T-cell (primary cell): Measurements from ENCODE around the gene MCUR1. TPM values are rescaled to one million over a fixed set of nuclear protein-coding genes. Genes with fewer than 3 reads are reported as not detected.
A peak's percentile ranks its signal among the peaks of the same experiment; 100 is the strongest.

Source experiments
- ATAC-seq, 4 experiments: fragments of 200-7000 bp in 3 of 4; fragments of 150-1000 bp in 1 of 4; cut with Tn5 transposase; replicated peaks in 1 of 4; 1 replicate in 3 of 4; 2 replicates in 1 of 4; pipeline ENCODE4 v1.10.0; 2021; ENCODE audit warnings: moderate library complexity in 3 of 4, mild to moderate bottlenecking in 2 of 4, moderate number of reproducible peaks in 1 of 4
- CTCF ChIA-PET, 2 donors: fragments of 300-600 bp; sonication (Branson Sonifier 250); formaldehyde crosslinking; loops; one replicate each; lab custom pipeline; 2022; ENCODE audit warnings: antibody characterized with exemption in 2 of 2; lab: Charles Lee
- POLR2A ChIA-PET, 2 donors: fragments of 300-600 bp; sonication (Branson Sonifier 250); formaldehyde crosslinking; loops; one replicate each; lab custom pipeline; 2022; ENCODE audit warnings: antibody characterized with exemption in 2 of 2; lab: Charles Lee
- DNase-seq, 35 experiments: peaks; one replicate each; pipeline versions ENCODE4 v3.0.0 to v3.0.0-alpha.2; 2013 to 2023
- H3K27ac ChIP-seq: one replicate; pipeline ENCODE4 v1.5.1; 2013; ENCODE audit warnings: low read length
- H3K27me3 ChIP-seq, 2 experiments: replicated peaks in 1 of 2; 1 replicate in 1 of 2; 2 replicates in 1 of 2; pipeline versions ENCODE4 v1.6.1 to v1.7.0; 2013; ENCODE audit warnings: low read length in 1 of 2, mixed read lengths in 1 of 2; ENCODE audit not compliant: control insufficient read depth in 2 of 2, insufficient read depth in 2 of 2; ENCODE audit errors: extremely low read depth in 1 of 2
- H3K36me3 ChIP-seq, 2 donors: 1 replicate in 1 of 2; 2 replicates in 1 of 2; pipeline versions ENCODE4 v1.6.1 to v1.7.0; 2013; ENCODE audit warnings: low read length in 1 of 2; ENCODE audit not compliant: control insufficient read depth in 2 of 2, insufficient read depth in 1 of 2; ENCODE audit errors: extremely low read depth in 1 of 2
- H3K4me1 ChIP-seq, 2 experiments: 1 replicate in 1 of 2; 2 replicates in 1 of 2; pipeline versions ENCODE4 v1.6.1 to v1.7.0; 2013; ENCODE audit warnings: low read length in 2 of 2, mixed read lengths in 1 of 2; ENCODE audit not compliant: insufficient read depth in 2 of 2, control insufficient read depth in 1 of 2; ENCODE audit errors: extremely low read depth in 1 of 2
- H3K4me3 ChIP-seq, 2 donors: 1 replicate in 1 of 2; 2 replicates in 1 of 2; pipeline versions ENCODE4 v1.5.1 to v1.7.0; 2013; ENCODE audit warnings: mild to moderate bottlenecking in 2 of 2, low read length in 1 of 2, moderate library complexity in 1 of 2; ENCODE audit not compliant: control insufficient read depth in 1 of 2; ENCODE audit errors: extremely low read depth in 1 of 2
- H3K9me3 ChIP-seq: 2 replicates; pipeline ENCODE4 v1.7.0; 2013
- H3K27ac Mint-ChIP-seq, 2 donors: one replicate each; pipeline ENCODE4 v1.8.0; 2020 to 2021; ENCODE audit warnings: mild to moderate bottlenecking in 2 of 2, mixed read lengths in 2 of 2
- H3K27me3 Mint-ChIP-seq, 2 donors: one replicate each; pipeline ENCODE4 v1.8.0; 2021 to 2022; ENCODE audit warnings: mixed read lengths in 2 of 2
- H3K36me3 Mint-ChIP-seq: one replicate; pipeline ENCODE4 v1.8.0; 2021; ENCODE audit warnings: mixed read lengths
- H3K4me1 Mint-ChIP-seq, 3 donors: one replicate each; pipeline ENCODE4 v1.8.0; 2020 to 2022; ENCODE audit warnings: mixed read lengths in 3 of 3, mild to moderate bottlenecking in 1 of 3
- H3K4me3 Mint-ChIP-seq, 3 donors: one replicate each; pipeline ENCODE4 v1.8.0; 2020 to 2022; ENCODE audit warnings: mild to moderate bottlenecking in 3 of 3, mixed read lengths in 3 of 3, moderate library complexity in 3 of 3
- H3K9me3 Mint-ChIP-seq, 3 donors: one replicate each; pipeline ENCODE4 v1.8.0; 2020 to 2022; ENCODE audit warnings: mixed read lengths in 3 of 3
- WGBS: methylation state at CpG from one replicate; pipeline ENCODE4 v1.1.5; 2013; ENCODE audit warnings: missing lambda C conversion rate; ENCODE audit not compliant: insufficient coverage; 5-methylcytosine and 5-hydroxymethylcytosine counted together
- total RNA-seq, 35 experiments: library from RNA in 6 of 35; stranded (reverse) in 6 of 35; fragments of 120-200 nt in 1 of 35; gene quantifications; one replicate each; pipeline versions ENCODE4 v1.2.1 to v1.2.4 and lab custom pipeline; 2013 to 2026

Gene MCUR1
- total RNA-seq, 5 donors from 2014 or later (not counting 1 experiment from before 2014, with no cell fraction given): 7.1 to 12.6 (median 9.3) TPM

GRCh38 chr6:13796781-13797180 is 17.6 kb downstream of the MCUR1 start:
- no peak for DNase-seq
- H3K27ac ChIP-seq: no peak overlapping the region
- WGBS: no CpG with 5 or more reads among the region's 1 CpG
- peaks cover 0 to 32% of the 10 kb centered on the region in 2 donors for H3K36me3 ChIP-seq
- Mint-ChIP-seq H3K36me3 (peaks cover 19% of the 10 kb centered on the region), H3K4me1 (peaks cover 2 to 8% (median 7%) of the 10 kb centered on the region in 3 donors), H3K9me3 (no peaks in the 10 kb centered on the region), H3K27ac (peak overlapping the region in 1 of 2 donors; percentile 28), H3K27me3 (no peaks in the 10 kb centered on the region), H3K4me3 (no peak overlapping the region)
- POLR2A ChIA-PET: no interaction called here
- no peak overlapping the region for H3K4me3 ChIP-seq
- no peaks in the 10 kb centered on the region for H3K9me3 ChIP-seq
- H3K27me3 ChIP-seq: no peaks in the 10 kb centered on the region
- ATAC-seq: no peak
- H3K4me1 ChIP-seq: no peaks in the 10 kb centered on the region
- CTCF ChIA-PET: interaction anchor here in 1 of 2 donors (2.2 to 3.0 kb wide), 3 partner anchors 222 to 270 kb away, joined by 8 to 18 read pairs (median 13); partner anchors contain the start of gene SIRT5

- DNase-seq (peak; percentile 56 to 89 (median 77)), ATAC-seq (peak; percentile 93 to 98 (median 96))
- Mint-ChIP-seq H3K36me3 (peaks cover 17% of the 10 kb centered on the region), H3K27ac (peak overlapping the region in 1 of 2 donors; percentile 12), H3K4me1 (peaks cover 2 to 8% (median 7%) of the 10 kb centered on the region in 3 donors), H3K9me3 (no peaks in the 10 kb centered on the region), H3K4me3 (no peak overlapping the region), H3K27me3 (no peaks in the 10 kb centered on the region)
- Histone ChIP-seq H3K4me1 (no peaks in the 10 kb centered on the region), H3K36me3 (peaks cover 4 to 20% of the 10 kb centered on the region in 2 donors), H3K9me3 (no peaks in the 10 kb centered on the region), H3K4me3 (no peak overlapping the region), H3K27ac (no peak overlapping the region), H3K27me3 (no peaks in the 10 kb centered on the region)
- ChIA-PET POLR2A (interaction anchor here (0.5 to 0.7 kb wide), 8 partner anchors 14 to 272 kb away, joined by 3 to 9 read pairs (median 4); partner anchors contain the start of gene RANBP9 (in 1 of the 2)), CTCF (interaction anchor here (0.5 to 3.0 kb wide), 41 partner anchors 10 to 1827 kb away, joined by 3 to 18 read pairs (median 4); partner anchors contain the start of genes NOL7 (in 2 of the 2) and SIRT5 (in 1 of the 2))
- 0% methylated on average over 3 of the region's 8 CpGs for WGBS
Observed at GRCh38 chr6:13795041-13795750, 19.2 kb downstream of the MCUR1 start.

GRCh38 chr6:13794184-13794583 is 20.2 kb downstream of the MCUR1 start:
- Histone ChIP-seq H3K4me1 (no peaks in the 10 kb centered on the region), H3K36me3 (peaks cover 4 to 24% of the 10 kb centered on the region in 2 donors), H3K27me3 (no peaks in the 10 kb centered on the region), H3K27ac (no peak overlapping the region), H3K4me3 (no peak overlapping the region), H3K9me3 (no peaks in the 10 kb centered on the region)
- WGBS: 82% methylated on average over 3 of the region's 5 CpGs
- Mint-ChIP-seq H3K4me3 (no peak overlapping the region), H3K36me3 (peaks cover 25% of the 10 kb centered on the region), H3K27me3 (no peaks in the 10 kb centered on the region), H3K4me1 (peaks cover 2 to 8% (median 7%) of the 10 kb centered on the region in 3 donors), H3K27ac (no peak overlapping the region), H3K9me3 (no peaks in the 10 kb centered on the region)
- DNase-seq: no peak
- POLR2A ChIA-PET: interaction anchor here in 1 of 2 donors (0.7 kb wide), 1 partner anchor 97 kb away, joined by 4 read pairs; no protein-coding TSS in a partner anchor
- ATAC-seq: no peak
- CTCF ChIA-PET: interaction anchor here (0.5 to 3.0 kb wide), 13 partner anchors 9 to 488 kb away, joined by 3 to 18 read pairs (median 3); partner anchors contain the start of gene NOL7 (in 2 of the 2)

- H3K4me1 Mint-ChIP-seq: peaks cover 0 to 5% (median 2%) of the 10 kb centered on the region in 3 donors
- no peaks in the 10 kb centered on the region for H3K27me3 Mint-ChIP-seq
- Histone ChIP-seq H3K27me3 (no peaks in the 10 kb centered on the region), H3K4me1 (no peaks in the 10 kb centered on the region), H3K4me3 (no peak overlapping the region), H3K9me3 (no peaks in the 10 kb centered on the region), H3K27ac (no peak overlapping the region), H3K36me3 (peaks cover 4 to 24% of the 10 kb centered on the region in 2 donors)
- H3K4me3 Mint-ChIP-seq: no peak overlapping the region
- H3K9me3 Mint-ChIP-seq: no peaks in the 10 kb centered on the region
- ATAC-seq: no peak
- CTCF ChIA-PET: interaction anchor here in 1 of 2 donors (1.2 kb wide), 1 partner anchor 12 kb away, joined by 6 read pairs; no protein-coding TSS in a partner anchor
- no peak overlapping the region for H3K27ac Mint-ChIP-seq
- POLR2A ChIA-PET: interaction anchor here in 1 of 2 donors (0.6 kb wide), 1 partner anchor 477 kb away, joined by 4 read pairs; no protein-coding TSS in a partner anchor
- no CpG with 5 or more reads among the region's 1 CpG for WGBS
- DNase-seq: no peak
- H3K36me3 Mint-ChIP-seq: peaks cover 34% of the 10 kb centered on the region
Observed at GRCh38 chr6:13789746-13790145, 24.6 kb downstream of the MCUR1 start.

GRCh38 chr6:13788820-13789219 is 25.5 kb downstream of the MCUR1 start:
- ATAC-seq (no peak), DNase-seq (no peak)
- CTCF ChIA-PET: no interaction called here
- Mint-ChIP-seq H3K4me1 (peaks cover 0 to 5% (median 0%) of the 10 kb centered on the region in 3 donors), H3K27me3 (no peaks in the 10 kb centered on the region), H3K36me3 (peaks cover 34% of the 10 kb centered on the region), H3K4me3 (no peak overlapping the region), H3K27ac (no peak overlapping the region), H3K9me3 (no peaks in the 10 kb centered on the region)
- Histone ChIP-seq H3K4me3 (no peak overlapping the region), H3K27me3 (no peaks in the 10 kb centered on the region), H3K27ac (no peak overlapping the region), H3K36me3 (peaks cover 4 to 21% of the 10 kb centered on the region in 2 donors), H3K4me1 (no peaks in the 10 kb centered on the region), H3K9me3 (no peaks in the 10 kb centered on the region)
- POLR2A ChIA-PET: no interaction called here
- no CpG with 5 or more reads among the region's 6 CpGs for WGBS

GRCh38 chr6:13787137-13787536 is 27.2 kb downstream of the MCUR1 start:
- no peaks in the 10 kb centered on the region for H3K27me3 Mint-ChIP-seq

More at GRCh38 chr6:13787137-13787536, 27.2 kb downstream of the MCUR1 start:
- Histone ChIP-seq H3K9me3 (no peaks in the 10 kb centered on the region), H3K36me3 (peaks cover 4 to 8% of the 10 kb centered on the region in 2 donors), H3K27ac (no peak overlapping the region), H3K4me3 (no peak overlapping the region), H3K4me1 (no peaks in the 10 kb centered on the region), H3K27me3 (no peaks in the 10 kb centered on the region)
- POLR2A ChIA-PET: no interaction called here
- no peak overlapping the region for H3K27ac Mint-ChIP-seq
- DNase-seq (no peak), ATAC-seq (no peak)
- H3K4me3 Mint-ChIP-seq: no peak overlapping the region
- peaks cover 0 to 5% (median 0%) of the 10 kb centered on the region in 3 donors for H3K4me1 Mint-ChIP-seq
- H3K9me3 Mint-ChIP-seq: no peaks in the 10 kb centered on the region
- CTCF ChIA-PET: no interaction called here
- peaks cover 29% of the 10 kb centered on the region for H3K36me3 Mint-ChIP-seq
- 31% methylated on average over 4 of the region's 8 CpGs for WGBS
